Fibroblast of lung (primary cell): ENCODE measurements around the gene CRACDL.

Source experiments
- EZH2 ChIP-seq: IDR thresholded peaks from 2 replicates; pipeline ENCODE4 v1.5.1; 2012; ENCODE audit warnings: low read length, control low read depth, mild to moderate bottlenecking; ENCODE audit errors: missing control alignments
- TF ChIP-seq, protein P1 (sequence below), 2 donors: IDR thresholded peaks in 1 of 2; conservative IDR thresholded peaks in 1 of 2; 1 replicate in 1 of 2; 2 replicates in 1 of 2; pipeline ENCODE4 v1.5.1; 2011 to 2012; ENCODE audit warnings: low read length in 2 of 2, control low read depth in 1 of 2, inconsistent platforms in 1 of 2, low read depth in 1 of 2, mild to moderate bottlenecking in 1 of 2

DNA sequence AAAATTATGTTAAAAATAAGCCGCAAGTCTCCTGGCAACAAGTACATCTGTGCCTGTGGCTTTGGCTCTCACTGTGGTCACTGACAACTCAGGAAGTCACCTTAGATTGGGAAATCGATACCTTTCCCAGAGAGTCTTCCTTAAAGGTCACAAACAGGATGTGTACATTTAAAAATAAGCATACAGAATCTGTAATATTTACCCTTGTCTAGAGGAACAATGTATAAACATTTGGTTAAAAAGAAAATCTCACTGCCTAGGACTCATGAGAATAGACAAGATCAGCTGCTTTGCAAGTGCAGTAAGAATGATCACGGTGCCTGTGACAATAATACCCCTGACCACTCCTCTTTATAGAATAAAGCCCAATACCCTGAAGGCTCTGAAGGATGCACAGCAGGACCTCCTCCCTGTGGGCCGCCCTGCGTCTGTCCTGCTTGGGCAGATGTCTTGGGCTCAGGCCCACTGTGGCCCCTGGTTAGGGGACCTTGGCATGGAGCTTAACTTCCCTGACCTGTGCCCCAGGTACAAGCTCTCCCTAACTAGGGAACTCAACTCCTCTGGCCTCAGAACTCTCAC is 107.1 kb downstream of the CRACDL start:
- TF ChIP-seq, protein P1, sequence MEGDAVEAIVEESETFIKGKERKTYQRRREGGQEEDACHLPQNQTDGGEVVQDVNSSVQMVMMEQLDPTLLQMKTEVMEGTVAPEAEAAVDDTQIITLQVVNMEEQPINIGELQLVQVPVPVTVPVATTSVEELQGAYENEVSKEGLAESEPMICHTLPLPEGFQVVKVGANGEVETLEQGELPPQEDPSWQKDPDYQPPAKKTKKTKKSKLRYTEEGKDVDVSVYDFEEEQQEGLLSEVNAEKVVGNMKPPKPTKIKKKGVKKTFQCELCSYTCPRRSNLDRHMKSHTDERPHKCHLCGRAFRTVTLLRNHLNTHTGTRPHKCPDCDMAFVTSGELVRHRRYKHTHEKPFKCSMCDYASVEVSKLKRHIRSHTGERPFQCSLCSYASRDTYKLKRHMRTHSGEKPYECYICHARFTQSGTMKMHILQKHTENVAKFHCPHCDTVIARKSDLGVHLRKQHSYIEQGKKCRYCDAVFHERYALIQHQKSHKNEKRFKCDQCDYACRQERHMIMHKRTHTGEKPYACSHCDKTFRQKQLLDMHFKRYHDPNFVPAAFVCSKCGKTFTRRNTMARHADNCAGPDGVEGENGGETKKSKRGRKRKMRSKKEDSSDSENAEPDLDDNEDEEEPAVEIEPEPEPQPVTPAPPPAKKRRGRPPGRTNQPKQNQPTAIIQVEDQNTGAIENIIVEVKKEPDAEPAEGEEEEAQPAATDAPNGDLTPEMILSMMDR (conservative IDR thresholded peaks at IDR 0.05 in 1 of 2, IDR thresholded peaks at IDR 0.05 in 1 of 2; ENCODE audit: low read depth in 1 of 2, low read length in 2 of 2) = no peak
- no peak for TF ChIP-seq EZH2
